NCI-H1436 treated with DMSO at 0.1 percent for 48 hours (cell line): ENCODE data around the gene SEPHS2.
A peak's percentile ranks its signal among the peaks of the same experiment; 100 is the strongest.
"Not testable (repeated sequence)": the region's sequence is repeated elsewhere in the genome, so short reads cannot be mapped to it uniquely, and the experiment has no call there.

Experiments used
- DNase-seq: peaks from one replicate; lab custom pipeline; 2025; lab: John Stamatoyannopoulos, UW

The SEPHS2 gene

GRCh38 chr16:30398661-30399434 is 46.8 kb downstream of the SEPHS2 start:
- no peak for DNase-seq

DNA sequence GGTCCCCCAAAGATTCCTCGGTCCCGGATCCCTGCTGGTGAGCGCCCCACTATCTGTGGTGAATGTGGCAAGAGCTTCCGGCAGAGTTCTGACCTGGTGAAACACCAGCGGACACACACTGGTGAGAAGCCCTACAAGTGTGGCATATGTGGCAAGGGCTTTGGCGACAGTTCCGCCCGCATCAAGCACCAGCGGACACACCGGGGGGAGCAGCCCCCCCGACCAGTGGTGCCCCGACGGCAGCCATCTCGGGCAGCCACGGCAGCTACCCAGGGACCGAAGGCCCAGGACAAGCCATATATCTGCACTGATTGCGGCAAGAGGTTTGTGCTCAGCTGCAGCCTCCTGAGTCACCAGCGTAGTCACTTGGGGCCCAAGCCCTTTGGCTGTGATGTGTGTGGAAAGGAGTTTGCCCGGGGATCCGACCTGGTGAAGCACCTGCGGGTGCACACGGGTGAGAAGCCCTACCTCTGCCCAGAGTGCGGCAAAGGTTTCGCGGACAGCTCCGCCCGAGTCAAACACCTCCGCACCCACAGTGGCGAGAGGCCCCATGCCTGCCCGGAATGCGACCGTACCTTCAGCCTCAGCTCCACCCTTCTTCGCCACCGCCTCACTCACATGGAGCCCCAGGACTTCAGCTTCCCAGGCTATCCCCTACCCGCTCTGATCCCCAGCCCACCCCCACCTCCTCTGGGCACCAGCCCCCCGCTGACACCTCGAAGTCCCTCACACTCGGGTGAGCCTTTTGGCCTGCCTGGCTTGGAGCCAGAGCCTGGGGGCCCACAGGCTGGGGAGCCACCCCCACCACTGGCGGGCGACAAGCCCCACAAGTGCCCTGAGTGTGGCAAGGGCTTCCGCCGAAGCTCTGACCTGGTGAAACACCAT is 47.7 kb downstream of the SEPHS2 start:
- DNase-seq, result no peak

DNA sequence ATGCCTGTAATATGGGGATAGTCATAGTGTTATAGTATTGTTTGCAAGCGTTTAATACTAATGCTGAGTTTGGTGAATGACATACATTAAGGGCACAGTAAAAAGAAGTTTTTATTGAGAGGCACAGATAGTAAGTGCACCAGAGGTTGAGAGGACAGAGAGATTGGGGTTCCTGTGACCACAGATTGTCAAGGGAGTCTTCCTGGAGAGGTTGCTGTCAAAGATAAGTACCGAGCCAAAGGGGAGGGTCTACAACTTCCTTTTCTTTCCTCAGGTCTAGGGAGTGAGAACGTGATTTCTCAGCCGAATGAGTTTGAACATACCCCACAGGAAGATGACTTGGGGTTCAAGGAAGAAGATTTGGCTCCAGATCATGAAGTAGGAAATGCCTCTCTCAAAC is 48.6 kb downstream of the SEPHS2 start:
- no peak for DNase-seq

DNA sequence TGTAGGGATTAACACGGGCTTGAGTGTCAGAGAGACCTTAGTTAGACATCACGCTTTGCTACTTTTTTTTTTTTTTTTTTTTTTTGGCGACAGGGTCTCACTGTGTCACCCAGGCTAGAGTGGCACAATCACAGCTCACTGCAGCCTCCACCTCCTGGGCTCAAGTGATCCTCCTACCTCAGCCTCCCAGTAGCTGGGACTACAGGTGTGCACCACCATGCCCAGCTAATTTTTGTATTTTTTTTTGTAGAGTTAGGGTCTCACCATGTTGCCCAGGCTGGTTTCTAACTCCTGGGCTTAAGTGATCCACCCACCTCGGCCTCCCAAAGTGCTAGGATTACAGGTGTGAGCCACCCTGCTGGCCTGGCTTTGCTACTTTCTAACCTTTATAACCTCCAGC is 49.0 kb downstream of the SEPHS2 start:
- not testable (repeated sequence) for DNase-seq

GRCh38 chr16:30395992-30396585 is 49.6 kb downstream of the SEPHS2 start:
- DNase-seq, result no peak

- DNase-seq, result peak; percentile 61
These were observed 50.3 kb downstream of the SEPHS2 start, which contains the start of gene ZNF48 for GRCh38 chr16:30395155-30395991. Gene ZNF48, plus strand, starts transcription at chr16:30395420. Its CDS starts 375 bp downstream, at chr16:30395795.

GRCh38 chr16:30394592-30395154 is 51.0 kb downstream of the SEPHS2 start:
- no peak for DNase-seq
